ENCODE measurements around the gene NDST1.
"Not testable (repeated sequence)": the region's sequence is repeated elsewhere in the genome, so short reads cannot be mapped to it uniquely, and the experiment has no call there.

Gene NDST1

DNA sequence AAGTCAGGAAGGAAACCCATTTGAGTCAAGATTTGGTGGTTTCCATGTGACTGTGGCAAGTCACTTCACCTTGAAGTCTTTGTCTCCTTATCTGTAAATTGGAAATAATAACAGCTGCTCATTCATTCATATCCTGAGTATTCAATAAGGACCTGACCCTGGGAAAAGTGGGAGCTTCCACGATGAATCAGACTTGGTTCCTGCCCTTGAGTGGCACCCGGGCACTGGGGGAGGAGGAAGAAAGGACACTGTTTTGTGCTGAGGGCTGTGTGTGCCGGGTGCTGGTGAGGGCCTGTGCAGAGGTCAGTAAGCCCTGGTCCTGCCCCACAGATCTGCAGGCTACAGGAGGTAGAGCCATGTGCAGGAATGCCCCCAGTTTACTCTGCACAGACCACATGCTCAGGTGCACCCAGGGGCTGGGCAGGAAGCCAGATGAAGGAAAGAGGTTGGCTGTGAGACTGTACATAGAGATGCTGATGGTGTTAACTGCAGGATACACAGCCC lies 6.8 kb downstream of the NDST1 start:
- Histone ChIP-seq H3K4me1 (ENCODE audit: control insufficient read depth in 5 of 5, insufficient read depth in 5 of 5, low read length in 5 of 5) (peaks cover 34 to 87% (median 69%) of the 10 kb centered on the region in 5 donors), H3K9me3 (ENCODE audit: control insufficient read depth in 5 of 5, low read length in 5 of 5) (no peaks in the 10 kb centered on the region), H3K4me3 (ENCODE audit: low read depth in 1 of 5, low read length in 5 of 5) (no peak overlapping the region), H3K27ac (ENCODE audit: low read depth, low read length) (peak overlapping the region; percentile 90), H3K36me3 (ENCODE audit: control insufficient read depth in 5 of 5, insufficient read depth in 5 of 5, low read length in 5 of 5) (peaks cover 0 to 6% (median under 1%) of the 10 kb centered on the region in 5 donors), H3K27me3 (ENCODE audit: control insufficient read depth in 5 of 5, insufficient read depth in 4 of 5, low read length in 5 of 5) (no peaks in the 10 kb centered on the region), H3K9ac (ENCODE audit: low read length in 5 of 5) (no peak overlapping the region)

- Histone ChIP-seq H3K27ac (ENCODE audit: low read depth, low read length) (peak overlapping the region; percentile 90), H3K4me1 (ENCODE audit: control insufficient read depth in 5 of 5, insufficient read depth in 5 of 5, low read length in 5 of 5) (peaks cover 34 to 86% (median 67%) of the 10 kb centered on the region in 5 donors), H3K27me3 (ENCODE audit: control insufficient read depth in 5 of 5, insufficient read depth in 4 of 5, low read length in 5 of 5) (no peaks in the 10 kb centered on the region), H3K36me3 (ENCODE audit: control insufficient read depth in 5 of 5, insufficient read depth in 5 of 5, low read length in 5 of 5) (peaks cover 0 to 9% (median 5%) of the 10 kb centered on the region in 5 donors), H3K4me3 (ENCODE audit: low read depth in 1 of 5, low read length in 5 of 5) (no peak overlapping the region), H3K9ac (ENCODE audit: low read length in 5 of 5) (peak overlapping the region in 2 of 5 donors; percentile 5 to 29), H3K9me3 (ENCODE audit: control insufficient read depth in 5 of 5, low read length in 5 of 5) (no peaks in the 10 kb centered on the region)
Measured at GRCh38 chr5:150515446-150515845, 7.5 kb downstream of the NDST1 start.

- no peak overlapping the region for H3K4me3 ChIP-seq (ENCODE audit: low read depth in 1 of 5, low read length in 5 of 5)
- peak overlapping the region in 2 of 5 donors; percentile 5 to 29 for H3K9ac ChIP-seq (ENCODE audit: low read length in 5 of 5)
- peak overlapping the region; percentile 90 for H3K27ac ChIP-seq (ENCODE audit: low read depth, low read length)
- H3K9me3 ChIP-seq (ENCODE audit: control insufficient read depth in 5 of 5, low read length in 5 of 5): no peaks in the 10 kb centered on the region
- peaks cover 33 to 86% (median 67%) of the 10 kb centered on the region in 5 donors for H3K4me1 ChIP-seq (ENCODE audit: control insufficient read depth in 5 of 5, insufficient read depth in 5 of 5, low read length in 5 of 5)
- peaks cover 0 to 12% (median 8%) of the 10 kb centered on the region in 5 donors for H3K36me3 ChIP-seq (ENCODE audit: control insufficient read depth in 5 of 5, insufficient read depth in 5 of 5, low read length in 5 of 5)
- no peaks in the 10 kb centered on the region for H3K27me3 ChIP-seq (ENCODE audit: control insufficient read depth in 5 of 5, insufficient read depth in 4 of 5, low read length in 5 of 5)
Measured at GRCh38 chr5:150516011-150516410, 8.1 kb downstream of the NDST1 start.

- Histone ChIP-seq H3K36me3 (ENCODE audit: control insufficient read depth in 5 of 5, insufficient read depth in 5 of 5, low read length in 5 of 5) (peaks cover 0 to 23% (median 20%) of the 10 kb centered on the region in 5 donors), H3K9ac (ENCODE audit: low read length in 5 of 5) (peak overlapping the region in 4 of 5 donors; percentile 17 to 50 (median 30)), H3K4me1 (ENCODE audit: control insufficient read depth in 5 of 5, insufficient read depth in 5 of 5, low read length in 5 of 5) (peaks cover 27 to 86% (median 61%) of the 10 kb centered on the region in 5 donors), H3K27ac (ENCODE audit: low read depth, low read length) (peak overlapping the region; percentile 90), H3K4me3 (ENCODE audit: low read depth in 1 of 5, low read length in 5 of 5) (no peak overlapping the region), H3K9me3 (ENCODE audit: control insufficient read depth in 5 of 5, low read length in 5 of 5) (no peaks in the 10 kb centered on the region), H3K27me3 (ENCODE audit: control insufficient read depth in 5 of 5, insufficient read depth in 4 of 5, low read length in 5 of 5) (no peaks in the 10 kb centered on the region)
Measured at GRCh38 chr5:150517272-150518152, 9.6 kb downstream of the NDST1 start.

DNA sequence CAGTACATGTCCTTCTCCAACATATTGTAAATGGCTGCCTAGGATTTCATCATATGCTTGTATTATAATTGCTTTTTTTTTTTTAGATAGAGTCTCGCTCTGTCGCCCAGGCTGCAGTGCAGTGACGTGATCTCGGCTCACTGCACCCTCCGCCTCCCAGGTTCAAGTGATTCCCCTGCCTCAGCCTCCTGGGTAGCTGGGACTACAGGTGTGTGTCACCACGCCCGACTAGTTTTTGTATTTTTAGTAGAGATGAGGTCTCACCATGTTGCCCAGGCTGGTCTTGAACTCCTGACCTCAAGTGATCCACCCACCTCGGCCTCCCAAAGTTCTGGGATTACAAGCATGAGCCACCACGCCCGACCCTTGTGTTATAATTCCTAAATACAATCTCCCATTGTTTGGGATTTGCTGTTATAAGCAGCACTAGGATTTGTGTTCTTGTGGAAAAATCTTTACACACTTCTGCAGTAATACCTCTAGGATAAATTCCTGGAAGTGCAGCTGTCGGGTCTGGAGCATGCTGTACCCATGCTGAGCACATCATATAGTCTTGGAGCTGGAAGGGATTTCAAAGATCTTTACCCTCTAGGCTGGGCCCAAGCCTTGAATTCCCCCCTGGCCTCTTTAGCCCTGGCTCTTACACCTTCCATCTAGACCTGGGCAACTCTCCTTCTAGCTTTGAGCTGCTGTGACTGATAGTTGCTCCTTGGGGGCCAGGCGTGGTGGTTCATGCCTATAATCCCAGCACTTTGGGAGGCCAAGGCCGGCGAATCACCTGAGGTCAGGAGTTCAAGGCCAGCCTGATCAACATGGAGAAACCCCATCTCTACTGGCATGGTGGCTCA lies 11.0 kb downstream of the NDST1 start:
- not testable (repeated sequence) for H3K27me3 ChIP-seq (ENCODE audit: control insufficient read depth in 5 of 5, insufficient read depth in 4 of 5, low read length in 5 of 5); H3K9me3 ChIP-seq (ENCODE audit: control insufficient read depth in 5 of 5, low read length in 5 of 5); H3K27ac ChIP-seq (ENCODE audit: low read depth, low read length); H3K4me3 ChIP-seq (ENCODE audit: low read depth in 1 of 5, low read length in 5 of 5); H3K9ac ChIP-seq (ENCODE audit: low read length in 5 of 5)
- Histone ChIP-seq H3K4me1 (ENCODE audit: control insufficient read depth in 5 of 5, insufficient read depth in 5 of 5, low read length in 5 of 5) (peaks cover 31 to 91% (median 70%) of the 10 kb centered on the region in 5 donors), H3K36me3 (ENCODE audit: control insufficient read depth in 5 of 5, insufficient read depth in 5 of 5, low read length in 5 of 5) (peaks cover 0 to 26% (median 21%) of the 10 kb centered on the region in 5 donors)

GRCh38 chr5:150519560-150519945 lies 11.6 kb downstream of the NDST1 start:
- Histone ChIP-seq H3K9ac (ENCODE audit: low read length in 5 of 5) (no peak overlapping the region), H3K27me3 (ENCODE audit: control insufficient read depth in 5 of 5, insufficient read depth in 4 of 5, low read length in 5 of 5) (no peaks in the 10 kb centered on the region), H3K27ac (ENCODE audit: low read depth, low read length) (no peak overlapping the region), H3K4me1 (ENCODE audit: control insufficient read depth in 5 of 5, insufficient read depth in 5 of 5, low read length in 5 of 5) (peaks cover 31 to 93% (median 75%) of the 10 kb centered on the region in 5 donors), H3K9me3 (ENCODE audit: control insufficient read depth in 5 of 5, low read length in 5 of 5) (no peaks in the 10 kb centered on the region), H3K36me3 (ENCODE audit: control insufficient read depth in 5 of 5, insufficient read depth in 5 of 5, low read length in 5 of 5) (peaks cover 0 to 26% (median 23%) of the 10 kb centered on the region in 5 donors), H3K4me3 (ENCODE audit: low read depth in 1 of 5, low read length in 5 of 5) (no peak overlapping the region)

GRCh38 chr5:150519978-150520377 lies 12.0 kb downstream of the NDST1 start:
- no peak overlapping the region for H3K9ac ChIP-seq (ENCODE audit: low read length in 5 of 5)
- H3K27me3 ChIP-seq (ENCODE audit: control insufficient read depth in 5 of 5, insufficient read depth in 4 of 5, low read length in 5 of 5): no peaks in the 10 kb centered on the region
- H3K36me3 ChIP-seq (ENCODE audit: control insufficient read depth in 5 of 5, insufficient read depth in 5 of 5, low read length in 5 of 5): peaks cover 0 to 30% (median 23%) of the 10 kb centered on the region in 5 donors
- no peak overlapping the region for H3K4me3 ChIP-seq (ENCODE audit: low read depth in 1 of 5, low read length in 5 of 5)
- peaks cover 28 to 92% (median 73%) of the 10 kb centered on the region in 5 donors for H3K4me1 ChIP-seq (ENCODE audit: control insufficient read depth in 5 of 5, insufficient read depth in 5 of 5, low read length in 5 of 5)
- no peaks in the 10 kb centered on the region for H3K9me3 ChIP-seq (ENCODE audit: control insufficient read depth in 5 of 5, low read length in 5 of 5)
- H3K27ac ChIP-seq (ENCODE audit: low read depth, low read length): no peak overlapping the region

GRCh38 chr5:150520747-150521521 lies 13.0 kb downstream of the NDST1 start:
- H3K4me1 ChIP-seq (ENCODE audit: control insufficient read depth in 5 of 5, insufficient read depth in 5 of 5, low read length in 5 of 5): peaks cover 23 to 87% (median 63%) of the 10 kb centered on the region in 5 donors
- H3K4me3 ChIP-seq (ENCODE audit: low read depth in 1 of 5, low read length in 5 of 5): no peak overlapping the region
- H3K27me3 ChIP-seq (ENCODE audit: control insufficient read depth in 5 of 5, insufficient read depth in 4 of 5, low read length in 5 of 5): no peaks in the 10 kb centered on the region
- no peak overlapping the region for H3K9ac ChIP-seq (ENCODE audit: low read length in 5 of 5)
- H3K36me3 ChIP-seq (ENCODE audit: control insufficient read depth in 5 of 5, insufficient read depth in 5 of 5, low read length in 5 of 5): peaks cover 0 to 34% (median 24%) of the 10 kb centered on the region in 5 donors
- no peak overlapping the region for H3K27ac ChIP-seq (ENCODE audit: low read depth, low read length)
- no peaks in the 10 kb centered on the region for H3K9me3 ChIP-seq (ENCODE audit: control insufficient read depth in 5 of 5, low read length in 5 of 5)

DNA sequence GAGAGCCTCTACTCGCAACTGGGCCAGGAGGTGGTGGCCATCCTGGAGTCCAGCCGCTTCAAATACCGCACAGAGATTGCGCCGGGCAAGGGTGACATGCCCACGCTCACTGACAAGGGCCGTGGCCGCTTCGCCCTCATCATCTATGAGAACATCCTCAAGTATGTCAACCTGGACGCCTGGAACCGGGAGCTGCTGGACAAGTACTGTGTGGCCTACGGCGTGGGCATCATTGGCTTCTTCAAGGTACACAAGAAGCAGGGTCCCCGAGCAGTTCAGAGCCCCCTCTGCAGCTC lies 13.5 kb downstream of the NDST1 start:
- no peak overlapping the region for H3K9ac ChIP-seq (ENCODE audit: low read length in 5 of 5)
- no peak overlapping the region for H3K4me3 ChIP-seq (ENCODE audit: low read depth in 1 of 5, low read length in 5 of 5)
- no peak overlapping the region for H3K27ac ChIP-seq (ENCODE audit: low read depth, low read length)
- H3K36me3 ChIP-seq (ENCODE audit: control insufficient read depth in 5 of 5, insufficient read depth in 5 of 5, low read length in 5 of 5): peaks cover 0 to 37% (median 25%) of the 10 kb centered on the region in 5 donors
- no peaks in the 10 kb centered on the region for H3K9me3 ChIP-seq (ENCODE audit: control insufficient read depth in 5 of 5, low read length in 5 of 5)
- H3K27me3 ChIP-seq (ENCODE audit: control insufficient read depth in 5 of 5, insufficient read depth in 4 of 5, low read length in 5 of 5): no peaks in the 10 kb centered on the region
- H3K4me1 ChIP-seq (ENCODE audit: control insufficient read depth in 5 of 5, insufficient read depth in 5 of 5, low read length in 5 of 5): peaks cover 19 to 83% (median 58%) of the 10 kb centered on the region in 5 donors

Data from subcutaneous abdominal adipose tissue (tissue), 5 donors.